Ishikawa (cell line): ENCODE measurements around the gene ZNF366.

Experiments used
- CEBPB ChIP-seq: IDR thresholded peaks from 2 replicates; pipeline ENCODE4 v1.6.1; 2012
- CREB1 ChIP-seq: IDR thresholded peaks from 2 replicates; pipeline ENCODE4 v1.6.1; 2012; ENCODE audit warnings: low read depth
- EGR1 ChIP-seq: IDR thresholded peaks from 2 replicates; pipeline ENCODE4 v1.6.1; 2012
- EP300 ChIP-seq: IDR thresholded peaks from 2 replicates; pipeline ENCODE4 v1.6.1; 2012; ENCODE audit warnings: borderline replicate concordance
- FOXM1 ChIP-seq: IDR thresholded peaks from 2 replicates; pipeline ENCODE4 v1.6.1; 2012; ENCODE audit warnings: low read depth, borderline replicate concordance
- MAX ChIP-seq: IDR thresholded peaks from 2 replicates; pipeline ENCODE4 v1.6.1; 2012
- NFIC ChIP-seq: IDR thresholded peaks from 2 replicates; pipeline ENCODE4 v1.6.1; 2012
- RAD21 ChIP-seq: IDR thresholded peaks from 2 replicates; pipeline ENCODE4 v1.6.1; 2012; ENCODE audit warnings: low read depth
- REST ChIP-seq: IDR thresholded peaks from 2 replicates; pipeline ENCODE4 v1.6.1; 2012; ENCODE audit warnings: low read depth, mild to moderate bottlenecking
- TAF1 ChIP-seq: IDR thresholded peaks from 2 replicates; pipeline ENCODE4 v1.6.1; 2012; ENCODE audit warnings: low read depth, mild to moderate bottlenecking
- TCF12 ChIP-seq: IDR thresholded peaks from 2 replicates; pipeline ENCODE4 v1.6.1; 2012; ENCODE audit warnings: low read depth
- TEAD4 ChIP-seq: IDR thresholded peaks from 2 replicates; pipeline ENCODE4 v1.6.1; 2012
- USF1 ChIP-seq: IDR thresholded peaks from 2 replicates; pipeline ENCODE4 v1.6.1; 2012
- YY1 ChIP-seq: IDR thresholded peaks from 2 replicates; pipeline ENCODE4 v1.6.1; 2012; ENCODE audit warnings: low read depth
- ZBTB7A ChIP-seq: IDR thresholded peaks from 2 replicates; pipeline ENCODE4 v1.6.1; 2012; ENCODE audit warnings: low read depth

The ZNF366 gene

GRCh38 chr5:72498284-72498683 lies 8.9 kb downstream of the ZNF366 start:
- TF ChIP-seq NFIC (no peak), RAD21 (no peak), YY1 (no peak), CREB1 (no peak), EGR1 (no peak), CEBPB (no peak), ZBTB7A (no peak), TCF12 (no peak), TAF1 (no peak)

- TF ChIP-seq USF1 (no peak), TAF1 (no peak), CEBPB (no peak), RAD21 (no peak), NFIC (no peak), EP300 (no peak), TEAD4 (no peak), FOXM1 (no peak), MAX (no peak)
These were observed 9.4 kb downstream of the ZNF366 start for GRCh38 chr5:72497823-72498222.

- no peak for TF ChIP-seq EGR1
- no peak for TF ChIP-seq CREB1
- no peak for TF ChIP-seq CEBPB
- TF ChIP-seq YY1, result no peak
- TF ChIP-seq MAX, result no peak
- no peak for TF ChIP-seq ZBTB7A
- TF ChIP-seq REST, result no peak
- TF ChIP-seq NFIC, result no peak
- TF ChIP-seq TEAD4, result no peak
- no peak for TF ChIP-seq RAD21
These were observed 11.8 kb downstream of the ZNF366 start for GRCh38 chr5:72495410-72495809.

- TF ChIP-seq REST (no peak), FOXM1 (no peak)
These were observed 12.5 kb downstream of the ZNF366 start for GRCh38 chr5:72494623-72495124.

GRCh38 chr5:72489536-72489935 lies 17.7 kb downstream of the ZNF366 start:
- no peak for TF ChIP-seq FOXM1
- TF ChIP-seq REST, result no peak
- TF ChIP-seq MAX, result no peak
- TF ChIP-seq EGR1, result no peak
- no peak for TF ChIP-seq TEAD4
- no peak for TF ChIP-seq USF1
- TF ChIP-seq TAF1, result no peak
- TF ChIP-seq TCF12, result no peak
- TF ChIP-seq NFIC, result no peak
- TF ChIP-seq YY1, result no peak

GRCh38 chr5:72488756-72489155 lies 18.5 kb downstream of the ZNF366 start:
- TF ChIP-seq YY1 (no peak), FOXM1 (no peak), EP300 (no peak), CREB1 (no peak), MAX (no peak), NFIC (no peak), CEBPB (no peak), RAD21 (no peak), REST (no peak), TAF1 (no peak), TEAD4 (no peak), EGR1 (no peak), USF1 (no peak)
